ENCODE measurements around the gene NPR3. TPM values are rescaled to one million over a fixed set of nuclear protein-coding genes. Genes with fewer than 3 reads are reported as not detected.

The NPR3 gene
- total and polyA plus RNA-seq, 2 of the 8 experiments (the other 6 are each of a cell fraction or from before 2014, with no cell fraction given): not detected

GRCh38 chr5:32668552-32668951, 42.6 kb upstream of the NPR3 start:
- FAIRE-seq: no peak
- H2BK20ac ChIP-seq (ENCODE audit: low read length): no peak overlapping the region
- ChIA-PET CTCF (ENCODE audit: partially characterized antibody) (interaction anchor here (1.5 kb wide), 1 partner anchor 10 kb away, joined by 4 read pairs; no protein-coding TSS in a partner anchor), POLR2A (ENCODE audit: partially characterized antibody) (no interaction called here)
- H3K4ac ChIP-seq (replicated peaks; ENCODE audit: insufficient read length, low read depth, low read length): no peak overlapping the region
- no peak overlapping the region for H2BK12ac ChIP-seq (ENCODE audit: low read depth, low read length)
- no peak overlapping the region for H2AK5ac ChIP-seq (ENCODE audit: low read depth, low read length)
- no peak overlapping the region for H2AFZ ChIP-seq (ENCODE audit: low read length)
- WGBS, 2 experiments (ENCODE audit: extremely low coverage in 1 of 2, insufficient coverage in 1 of 2, insufficient read length in 1 of 2, insufficient replicate concordance in 2 of 2, low coverage in 1 of 2, low lambda C conversion rate in 2 of 2, missing lambda C conversion rate in 1 of 2): 89% methylated on average over 10 of the region's 11 CpGs; no CpG with 5 or more reads in 1 of the 2 experiments
- H3K27ac ChIP-seq (ENCODE audit: low read depth, low read length): no peak overlapping the region
- no peaks in the 10 kb centered on the region for H3K23me2 ChIP-seq (ENCODE audit: low read depth, low read length)
- H3K56ac ChIP-seq (replicated peaks; ENCODE audit: insufficient read length, low read depth, low read length): no peak overlapping the region
- H3K79me1 ChIP-seq (ENCODE audit: low read depth, low read length): no peaks in the 10 kb centered on the region
- H4K91ac ChIP-seq (replicated peaks; ENCODE audit: insufficient read length, low read length): no peak overlapping the region
- no peak overlapping the region for H3K4me2 ChIP-seq (ENCODE audit: insufficient read depth in 1 of 2, low read depth in 2 of 2, low read length in 2 of 2)
- H4K8ac ChIP-seq (ENCODE audit: extremely low read depth, insufficient read depth, low read length): peak overlapping the region; percentile 40; the same call in 1 of the 2 replicates
- H3K4me3 ChIP-seq (ENCODE audit: extremely low read depth in 1 of 4, insufficient read depth in 2 of 4, low read depth in 3 of 4, low read length in 4 of 4): no peak overlapping the region
- no peak overlapping the region for H3K18ac ChIP-seq (ENCODE audit: extremely low read depth, low read length)
- no peak for DNase-seq (ENCODE audit: low read depth in 1 of 2, low spot score in 2 of 2)
- H2BK5ac ChIP-seq (ENCODE audit: low read depth, low read length): no peak overlapping the region
- no peaks in the 10 kb centered on the region for H3K27me3 ChIP-seq (replicated peaks in 1 of 4; ENCODE audit: control insufficient read depth in 3 of 4, extremely low read depth in 1 of 4, insufficient read depth in 3 of 4, low read length in 3 of 4)
- no peak overlapping the region for H2BK15ac ChIP-seq (ENCODE audit: low read length)
- no peak overlapping the region for H3K9ac ChIP-seq (replicated peaks in 1 of 4; ENCODE audit: extremely low read depth in 1 of 4, low read depth in 3 of 4, low read length in 3 of 4)
- no peaks in the 10 kb centered on the region; a peak in 1 of 7 replicates for H3K4me1 ChIP-seq (replicated peaks in 1 of 4; ENCODE audit: control insufficient read depth in 3 of 4, insufficient read depth in 4 of 4, low read length in 3 of 4)
- no peaks in the 10 kb centered on the region for H4K20me1 ChIP-seq (replicated peaks in 1 of 2; ENCODE audit: control insufficient read depth in 1 of 2, insufficient read depth in 2 of 2, low read length in 2 of 2)
- H3K79me2 ChIP-seq (ENCODE audit: control insufficient read depth in 1 of 2, insufficient read depth in 2 of 2, low read length in 2 of 2): no peaks in the 10 kb centered on the region
- no peak overlapping the region for H2BK120ac ChIP-seq (replicated peaks; ENCODE audit: low read depth, low read length)
- no peak overlapping the region for H4K5ac ChIP-seq (ENCODE audit: insufficient read length, low read depth, low read length)
- no peak overlapping the region for H3K23ac ChIP-seq (ENCODE audit: insufficient read length)
- H3K14ac ChIP-seq (ENCODE audit: insufficient read length): no peak overlapping the region
- H3K36me3 ChIP-seq (ENCODE audit: control insufficient read depth in 2 of 4, insufficient read depth in 4 of 4, low read length in 3 of 4): no peaks in the 10 kb centered on the region; a peak in 1 of 8 replicates
- H3K9me3 ChIP-seq (ENCODE audit: insufficient read depth in 2 of 2, low read depth in 1 of 2, low read length in 1 of 2): peaks cover 19 to 34% of the 10 kb centered on the region in 2 experiments; a peak in 3 of 4 replicates
- no peak for TF ChIP-seq POLR2AphosphoS5 (IDR thresholded peaks at IDR 0.05; ENCODE audit: low read depth, low read length)
- TF ChIP-seq KDM5A (IDR thresholded peaks at IDR 0.05; ENCODE audit: low read length): no peak
- no peak for TF ChIP-seq GTF2F1 (IDR thresholded peaks at IDR 0.05; ENCODE audit: borderline replicate concordance, low read depth, low read length)
- no peak for TF ChIP-seq POLR2A (IDR thresholded peaks at IDR 0.05; ENCODE audit: control extremely low read depth in 1 of 2, low read depth in 2 of 2, low read length in 2 of 2)
- TF ChIP-seq SRF (IDR thresholded peaks at IDR 0.05; ENCODE audit: low read depth, low read length): no peak

All from H1 (cell line).